Measurements from ENCODE around the gene SH3BP1.
"Not testable (repeated sequence)": the region's sequence is repeated elsewhere in the genome, so short reads cannot be mapped to it uniquely, and the experiment has no call there.

SH3BP1 gene, protein sequence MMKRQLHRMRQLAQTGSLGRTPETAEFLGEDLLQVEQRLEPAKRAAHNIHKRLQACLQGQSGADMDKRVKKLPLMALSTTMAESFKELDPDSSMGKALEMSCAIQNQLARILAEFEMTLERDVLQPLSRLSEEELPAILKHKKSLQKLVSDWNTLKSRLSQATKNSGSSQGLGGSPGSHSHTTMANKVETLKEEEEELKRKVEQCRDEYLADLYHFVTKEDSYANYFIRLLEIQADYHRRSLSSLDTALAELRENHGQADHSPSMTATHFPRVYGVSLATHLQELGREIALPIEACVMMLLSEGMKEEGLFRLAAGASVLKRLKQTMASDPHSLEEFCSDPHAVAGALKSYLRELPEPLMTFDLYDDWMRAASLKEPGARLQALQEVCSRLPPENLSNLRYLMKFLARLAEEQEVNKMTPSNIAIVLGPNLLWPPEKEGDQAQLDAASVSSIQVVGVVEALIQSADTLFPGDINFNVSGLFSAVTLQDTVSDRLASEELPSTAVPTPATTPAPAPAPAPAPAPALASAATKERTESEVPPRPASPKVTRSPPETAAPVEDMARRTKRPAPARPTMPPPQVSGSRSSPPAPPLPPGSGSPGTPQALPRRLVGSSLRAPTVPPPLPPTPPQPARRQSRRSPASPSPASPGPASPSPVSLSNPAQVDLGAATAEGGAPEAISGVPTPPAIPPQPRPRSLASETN

GRCh38 chr22:37639070-37639760, at the start of gene SH3BP1:
SH3BP1 (plus strand) TSS chr22:37639669; CDS start chr22:37639788, 119 bp downstream.
- Histone ChIP-seq H3K4me1 (ENCODE audit: control insufficient read depth, insufficient read depth, low read length) (peaks cover 42% of the 10 kb centered on the region), H3K9me3 (ENCODE audit: control insufficient read depth in 2 of 2, low read length in 2 of 2) (no peaks in the 10 kb centered on the region), H3K27me3 (ENCODE audit: control insufficient read depth in 1 of 2, insufficient read depth in 2 of 2, low read length in 2 of 2) (peaks cover 2 to 13% of the 10 kb centered on the region in 2 donors), H3K36me3 (ENCODE audit: control insufficient read depth in 2 of 2, insufficient read depth in 2 of 2, low read length in 2 of 2) (no peaks in the 10 kb centered on the region), H3K27ac (ENCODE audit: low read length) (no peak within 1 kb of the TSS), H3K9ac (ENCODE audit: low read length in 2 of 2) (peak within 1 kb of the TSS; percentile 29 to 45), H3K4me3 (ENCODE audit: low read length in 2 of 2) (peak within 1 kb of the TSS; percentile 59 to 66)

GRCh38 chr22:37591081-37591480, 48.4 kb upstream of the SH3BP1 start:
- not testable (repeated sequence) for H3K9me3 ChIP-seq (ENCODE audit: control insufficient read depth in 2 of 2, low read length in 2 of 2); H3K36me3 ChIP-seq (ENCODE audit: control insufficient read depth in 2 of 2, insufficient read depth in 2 of 2, low read length in 2 of 2); H3K9ac ChIP-seq (ENCODE audit: low read length in 2 of 2); H3K4me3 ChIP-seq (ENCODE audit: low read length in 2 of 2); H3K27me3 ChIP-seq (ENCODE audit: control insufficient read depth in 1 of 2, insufficient read depth in 2 of 2, low read length in 2 of 2); H3K4me1 ChIP-seq (ENCODE audit: control insufficient read depth, insufficient read depth, low read length); H3K27ac ChIP-seq (ENCODE audit: low read length)

DNA sequence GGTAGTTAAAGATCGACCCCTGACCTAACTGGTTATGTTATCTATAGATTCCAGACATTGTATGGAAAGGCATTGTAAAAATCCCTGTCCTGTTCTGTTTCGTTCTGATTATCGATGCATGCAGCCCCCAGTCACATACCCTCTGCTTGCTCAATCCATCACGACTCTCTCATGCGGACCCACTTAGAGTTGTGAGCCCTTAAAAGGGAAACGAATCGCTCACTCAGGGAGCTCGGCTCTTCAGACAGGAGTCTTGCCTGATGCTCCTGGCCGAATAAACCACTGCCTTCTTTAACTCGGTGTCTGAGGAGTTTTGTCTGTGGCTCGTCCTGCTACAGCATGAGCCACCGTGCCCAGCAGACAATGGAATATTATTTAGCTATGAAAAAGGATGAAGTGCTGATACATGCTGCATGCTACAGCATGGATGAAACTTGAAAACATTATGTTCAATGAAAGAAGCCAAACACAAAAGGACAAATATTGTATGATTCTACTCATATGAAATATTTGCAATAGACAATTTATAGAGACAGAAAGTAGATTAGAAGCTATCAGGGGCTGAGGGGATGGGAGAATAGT, 47.6 kb upstream of the SH3BP1 start:
- no peaks in the 10 kb centered on the region for H3K36me3 ChIP-seq (ENCODE audit: control insufficient read depth in 2 of 2, insufficient read depth in 2 of 2, low read length in 2 of 2)
- H3K4me1 ChIP-seq (ENCODE audit: control insufficient read depth, insufficient read depth, low read length): no peaks in the 10 kb centered on the region
- H3K27ac ChIP-seq (ENCODE audit: low read length): no peak overlapping the region
- no peak overlapping the region for H3K4me3 ChIP-seq (ENCODE audit: low read length in 2 of 2)
- no peak overlapping the region for H3K9ac ChIP-seq (ENCODE audit: low read length in 2 of 2)
- no peaks in the 10 kb centered on the region for H3K9me3 ChIP-seq (ENCODE audit: control insufficient read depth in 2 of 2, low read length in 2 of 2)
- H3K27me3 ChIP-seq (ENCODE audit: control insufficient read depth in 1 of 2, insufficient read depth in 2 of 2, low read length in 2 of 2): no peaks in the 10 kb centered on the region

DNA sequence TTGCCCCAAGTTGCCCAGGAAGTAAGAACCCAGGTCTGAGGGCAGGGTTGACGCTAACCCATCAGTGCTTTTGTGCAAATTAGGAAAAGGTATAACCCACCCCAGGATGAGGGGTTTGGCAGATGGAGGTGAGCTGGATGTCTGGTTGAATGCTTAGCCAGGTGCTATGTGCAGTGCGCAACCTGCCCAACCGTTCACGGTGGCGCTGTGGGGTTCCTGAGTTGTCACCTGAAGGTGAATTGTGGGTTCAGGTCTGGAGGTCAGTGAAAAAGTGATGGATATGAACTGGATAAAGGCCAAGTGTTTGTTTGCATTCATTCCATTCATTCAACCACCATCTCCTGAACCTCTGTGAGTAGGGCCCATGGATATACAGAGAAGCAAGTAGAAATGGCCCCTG, 45.2 kb upstream of the SH3BP1 start:
- no peaks in the 10 kb centered on the region for H3K9me3 ChIP-seq (ENCODE audit: control insufficient read depth in 2 of 2, low read length in 2 of 2)
- no peak overlapping the region for H3K27ac ChIP-seq (ENCODE audit: low read length)
- H3K27me3 ChIP-seq (ENCODE audit: control insufficient read depth in 1 of 2, insufficient read depth in 2 of 2, low read length in 2 of 2): no peaks in the 10 kb centered on the region
- H3K4me3 ChIP-seq (ENCODE audit: low read length in 2 of 2): no peak overlapping the region
- no peaks in the 10 kb centered on the region for H3K36me3 ChIP-seq (ENCODE audit: control insufficient read depth in 2 of 2, insufficient read depth in 2 of 2, low read length in 2 of 2)
- no peaks in the 10 kb centered on the region for H3K4me1 ChIP-seq (ENCODE audit: control insufficient read depth, insufficient read depth, low read length)
- no peak overlapping the region for H3K9ac ChIP-seq (ENCODE audit: low read length in 2 of 2)

- H3K4me1 ChIP-seq (ENCODE audit: control insufficient read depth, insufficient read depth, low read length): no peaks in the 10 kb centered on the region
- no peaks in the 10 kb centered on the region for H3K36me3 ChIP-seq (ENCODE audit: control insufficient read depth in 2 of 2, insufficient read depth in 2 of 2, low read length in 2 of 2)
- peaks cover 0 to 9% of the 10 kb centered on the region in 2 donors for H3K27me3 ChIP-seq (ENCODE audit: control insufficient read depth in 1 of 2, insufficient read depth in 2 of 2, low read length in 2 of 2)
- no peaks in the 10 kb centered on the region for H3K9me3 ChIP-seq (ENCODE audit: control insufficient read depth in 2 of 2, low read length in 2 of 2)
- no peak overlapping the region for H3K27ac ChIP-seq (ENCODE audit: low read length)
- H3K9ac ChIP-seq (ENCODE audit: low read length in 2 of 2): no peak overlapping the region
- no peak overlapping the region for H3K4me3 ChIP-seq (ENCODE audit: low read length in 2 of 2)
These were observed 40.3 kb upstream of the SH3BP1 start for GRCh38 chr22:37599153-37599552.

DNA sequence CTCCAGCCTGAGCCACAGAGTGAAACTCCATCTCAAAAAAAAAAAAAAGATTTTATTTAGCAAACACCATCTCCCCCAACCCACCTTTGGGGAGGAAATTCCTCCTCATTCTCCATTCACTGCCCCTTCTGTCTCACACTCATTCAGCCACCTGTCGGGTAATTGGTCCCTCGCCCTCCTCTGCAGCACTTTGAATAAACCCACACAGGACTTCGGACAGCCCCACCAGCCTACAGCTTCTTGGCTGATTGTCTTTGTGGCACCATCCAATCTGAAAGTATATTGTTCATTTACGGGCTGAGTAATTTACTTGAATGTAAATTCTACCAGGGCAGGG, 38.3 kb upstream of the SH3BP1 start:
- Histone ChIP-seq H3K9me3 (ENCODE audit: control insufficient read depth in 2 of 2, low read length in 2 of 2) (no peaks in the 10 kb centered on the region), H3K9ac (ENCODE audit: low read length in 2 of 2) (no peak overlapping the region), H3K36me3 (ENCODE audit: control insufficient read depth in 2 of 2, insufficient read depth in 2 of 2, low read length in 2 of 2) (no peaks in the 10 kb centered on the region), H3K27me3 (ENCODE audit: control insufficient read depth in 1 of 2, insufficient read depth in 2 of 2, low read length in 2 of 2) (peaks cover 0 to 13% of the 10 kb centered on the region in 2 donors), H3K4me3 (ENCODE audit: low read length in 2 of 2) (no peak overlapping the region), H3K27ac (ENCODE audit: low read length) (no peak overlapping the region), H3K4me1 (ENCODE audit: control insufficient read depth, insufficient read depth, low read length) (no peaks in the 10 kb centered on the region)

- H3K36me3 ChIP-seq (ENCODE audit: control insufficient read depth in 2 of 2, insufficient read depth in 2 of 2, low read length in 2 of 2): no peaks in the 10 kb centered on the region
- H3K9me3 ChIP-seq (ENCODE audit: control insufficient read depth in 2 of 2, low read length in 2 of 2): no peaks in the 10 kb centered on the region
- H3K27ac ChIP-seq (ENCODE audit: low read length): no peak overlapping the region
- no peak overlapping the region for H3K4me3 ChIP-seq (ENCODE audit: low read length in 2 of 2)
- H3K9ac ChIP-seq (ENCODE audit: low read length in 2 of 2): no peak overlapping the region
- H3K4me1 ChIP-seq (ENCODE audit: control insufficient read depth, insufficient read depth, low read length): peaks cover under 1% of the 10 kb centered on the region
- peaks cover 0 to 13% of the 10 kb centered on the region in 2 donors for H3K27me3 ChIP-seq (ENCODE audit: control insufficient read depth in 1 of 2, insufficient read depth in 2 of 2, low read length in 2 of 2)
These were observed 37.7 kb upstream of the SH3BP1 start for GRCh38 chr22:37601540-37602442.

- H3K9ac ChIP-seq (ENCODE audit: low read length in 2 of 2); H3K9me3 ChIP-seq (ENCODE audit: control insufficient read depth in 2 of 2, low read length in 2 of 2); H3K36me3 ChIP-seq (ENCODE audit: control insufficient read depth in 2 of 2, insufficient read depth in 2 of 2, low read length in 2 of 2); H3K4me1 ChIP-seq (ENCODE audit: control insufficient read depth, insufficient read depth, low read length); H3K27ac ChIP-seq (ENCODE audit: low read length); H3K4me3 ChIP-seq (ENCODE audit: low read length in 2 of 2): not testable (repeated sequence)
- H3K27me3 ChIP-seq (ENCODE audit: control insufficient read depth in 1 of 2, insufficient read depth in 2 of 2, low read length in 2 of 2): peaks cover 0 to 13% of the 10 kb centered on the region in 2 donors
These were observed 36.8 kb upstream of the SH3BP1 start for GRCh38 chr22:37602546-37603277.

- Histone ChIP-seq H3K36me3 (ENCODE audit: control insufficient read depth in 2 of 2, insufficient read depth in 2 of 2, low read length in 2 of 2) (no peaks in the 10 kb centered on the region), H3K9ac (ENCODE audit: low read length in 2 of 2) (no peak overlapping the region), H3K9me3 (ENCODE audit: control insufficient read depth in 2 of 2, low read length in 2 of 2) (no peaks in the 10 kb centered on the region), H3K27ac (ENCODE audit: low read length) (no peak overlapping the region), H3K27me3 (ENCODE audit: control insufficient read depth in 1 of 2, insufficient read depth in 2 of 2, low read length in 2 of 2) (peaks cover 0 to 13% of the 10 kb centered on the region in 2 donors), H3K4me1 (ENCODE audit: control insufficient read depth, insufficient read depth, low read length) (peaks cover 10% of the 10 kb centered on the region), H3K4me3 (ENCODE audit: low read length in 2 of 2) (no peak overlapping the region)
These were observed 35.4 kb upstream of the SH3BP1 start for GRCh38 chr22:37604074-37604473.
